Activated CD8-positive, alpha-beta memory T cell treated with anti-CD3 and anti-CD28 coated beads, Interleukin-2, amount 50 U/mL, for 48 hours (primary cell): ENCODE data around the gene NLRP1.

ENCODE experiments used
- DNase-seq: peaks from one replicate; pipeline ENCODE4 v3.0.0-alpha.2; 2020

Gene NLRP1

DNA sequence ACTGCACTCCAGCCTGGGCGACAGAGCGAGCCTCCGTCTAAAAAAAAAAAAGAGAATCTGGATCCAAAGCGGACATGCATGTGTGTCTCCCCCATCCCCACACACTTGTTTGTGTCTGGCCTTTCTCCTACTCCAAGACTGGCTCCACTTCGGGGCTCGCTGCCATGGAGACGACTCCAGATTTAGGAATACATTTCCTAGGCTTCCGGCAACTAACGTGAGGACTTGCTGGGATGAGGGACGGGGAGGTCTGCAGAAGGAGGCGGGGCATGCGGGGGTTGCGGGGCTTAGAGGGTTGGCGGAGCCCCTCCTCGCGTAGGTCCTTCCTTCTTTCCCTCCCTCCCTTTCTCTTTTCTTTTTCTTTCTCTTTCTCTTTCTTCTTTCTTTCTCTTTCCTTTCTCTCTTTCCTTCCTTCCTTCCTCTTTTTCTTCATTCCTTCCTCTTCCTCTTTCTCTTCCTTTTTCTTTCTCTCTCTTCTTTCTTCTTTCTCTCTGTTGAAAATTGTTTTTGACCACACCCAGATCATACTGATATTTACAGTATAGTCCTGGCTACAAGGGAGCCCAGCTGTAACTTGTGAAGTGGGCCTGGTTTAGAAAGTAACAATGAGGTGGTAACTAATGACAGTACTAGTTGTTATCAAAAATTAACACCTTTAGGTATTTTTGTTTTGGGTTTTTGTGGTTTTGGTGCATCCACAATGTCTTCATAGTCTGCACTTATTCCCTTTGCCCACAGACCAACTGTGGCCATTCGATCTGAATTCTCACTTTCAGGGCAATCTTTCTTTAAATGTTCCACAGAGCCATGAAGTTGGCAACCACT, 72.7 kb downstream of the NLRP1 start:
- DNase-seq: no peak

DNA sequence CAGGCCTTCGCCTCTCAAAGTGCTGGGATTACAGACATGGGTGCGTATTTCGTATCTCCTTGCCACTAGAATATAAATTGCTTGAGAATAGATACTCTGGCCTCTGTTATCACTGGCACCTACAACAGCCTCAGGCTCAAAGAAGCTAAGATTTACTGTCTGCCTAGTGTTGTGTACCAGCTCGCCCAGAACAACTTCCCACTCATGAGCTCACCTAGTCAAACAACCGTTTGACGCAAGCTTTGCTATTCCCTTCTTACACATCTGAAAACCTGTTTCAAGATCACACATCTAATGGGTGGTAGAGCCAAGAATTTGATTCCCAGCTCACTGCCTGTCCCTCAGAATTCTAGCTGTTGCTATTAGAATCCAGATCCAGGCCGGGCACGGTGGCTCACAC, 73.5 kb downstream of the NLRP1 start:
- no peak for DNase-seq

DNA sequence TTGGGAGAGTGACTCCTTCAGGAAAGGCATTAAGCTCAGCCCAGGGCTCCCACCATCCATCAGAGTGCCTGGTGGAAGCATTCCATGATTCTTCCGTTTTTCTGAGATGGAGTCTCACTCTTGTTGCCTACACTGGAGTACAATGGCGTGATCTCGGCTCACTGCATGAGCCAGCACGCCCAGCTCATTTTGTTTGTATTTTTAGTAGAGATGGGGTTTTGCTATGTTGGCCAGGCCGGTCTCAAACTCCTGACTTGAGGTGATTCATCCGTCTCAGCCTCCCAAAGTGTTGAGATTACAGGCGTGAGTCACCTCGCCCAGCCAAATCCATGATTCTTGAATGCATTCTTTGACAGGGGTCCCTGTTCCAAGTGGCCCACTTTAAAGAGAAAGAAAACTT, 74.8 kb downstream of the NLRP1 start:
- no peak for DNase-seq

DNA sequence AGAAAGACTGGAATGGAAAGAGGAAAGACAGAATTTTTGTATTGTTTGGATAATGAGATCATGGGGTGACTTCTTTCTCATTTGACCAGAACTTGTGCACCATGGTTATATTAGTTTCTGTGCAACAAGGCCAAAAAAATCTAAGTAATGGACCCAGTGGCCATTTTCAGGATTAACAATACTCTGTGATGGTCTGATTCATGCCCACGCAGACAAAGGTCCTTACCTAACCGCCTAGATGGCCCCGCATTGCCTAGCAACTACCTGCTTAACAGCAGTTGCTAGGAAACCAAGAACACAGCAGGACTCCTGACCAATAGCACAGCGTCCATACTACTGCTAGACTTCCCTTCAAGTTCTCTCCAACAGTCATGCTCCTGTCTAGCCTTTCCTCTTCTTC, 75.5 kb downstream of the NLRP1 start:
- no peak for DNase-seq

DNA sequence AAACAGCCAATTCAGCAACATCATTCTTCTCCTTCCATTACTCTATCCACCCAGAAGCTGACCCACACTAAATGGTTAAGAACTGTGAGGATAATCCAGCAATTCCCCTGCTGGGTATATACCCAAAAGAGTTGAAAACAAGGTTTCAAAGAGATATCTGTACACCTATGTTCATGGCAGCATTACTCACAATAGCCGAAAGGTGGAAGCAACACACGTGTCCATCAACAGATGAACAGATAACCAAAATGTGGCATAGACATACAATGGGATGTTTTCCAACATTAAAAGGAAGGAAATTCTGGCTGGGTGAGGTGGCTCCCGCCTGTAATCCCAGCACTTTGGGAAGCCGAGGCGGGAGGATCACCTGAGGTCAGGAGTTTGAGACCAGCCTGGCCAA, 78.0 kb downstream of the NLRP1 start:
- no peak for DNase-seq

DNA sequence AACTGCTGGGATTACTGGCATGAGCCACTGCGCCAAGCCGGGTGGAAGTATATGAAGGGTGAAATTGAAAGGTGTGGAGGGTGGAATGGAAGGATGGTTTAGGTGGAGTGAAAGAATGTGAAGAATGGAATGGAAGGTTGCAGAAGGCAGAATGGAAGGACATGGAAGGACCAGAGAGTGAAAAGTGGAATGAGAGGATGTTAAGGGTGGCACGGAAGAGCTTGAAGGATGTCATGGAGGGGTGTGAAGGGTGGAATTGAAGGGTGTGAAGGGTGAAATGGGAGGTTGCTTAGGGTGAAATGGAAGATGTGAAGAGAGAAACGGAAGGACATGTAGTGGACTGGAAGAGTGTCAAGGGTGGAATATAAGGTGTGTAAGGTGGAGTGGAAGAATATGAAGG, 81.8 kb downstream of the NLRP1 start:
- DNase-seq: no peak

DNA sequence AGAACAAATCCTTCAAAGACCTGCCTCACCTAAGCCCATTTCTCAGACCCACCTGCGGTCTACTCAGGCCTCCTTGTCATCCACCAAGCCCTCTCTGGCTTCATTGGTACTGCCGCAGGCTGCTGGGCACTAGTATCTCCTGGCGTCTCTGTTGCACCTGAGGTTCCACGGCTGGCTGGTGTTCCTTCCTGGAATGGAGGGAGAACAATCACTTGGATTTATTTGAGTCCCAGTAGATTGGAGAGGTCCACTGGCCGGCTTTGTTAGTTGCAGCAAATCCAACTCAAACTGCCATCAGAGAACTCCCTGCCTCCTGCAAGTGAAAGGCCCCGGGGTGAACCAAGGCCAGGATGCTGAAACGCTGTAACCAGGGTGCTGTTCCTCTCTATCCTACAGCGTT, 82.6 kb downstream of the NLRP1 start:
- no peak for DNase-seq

DNA sequence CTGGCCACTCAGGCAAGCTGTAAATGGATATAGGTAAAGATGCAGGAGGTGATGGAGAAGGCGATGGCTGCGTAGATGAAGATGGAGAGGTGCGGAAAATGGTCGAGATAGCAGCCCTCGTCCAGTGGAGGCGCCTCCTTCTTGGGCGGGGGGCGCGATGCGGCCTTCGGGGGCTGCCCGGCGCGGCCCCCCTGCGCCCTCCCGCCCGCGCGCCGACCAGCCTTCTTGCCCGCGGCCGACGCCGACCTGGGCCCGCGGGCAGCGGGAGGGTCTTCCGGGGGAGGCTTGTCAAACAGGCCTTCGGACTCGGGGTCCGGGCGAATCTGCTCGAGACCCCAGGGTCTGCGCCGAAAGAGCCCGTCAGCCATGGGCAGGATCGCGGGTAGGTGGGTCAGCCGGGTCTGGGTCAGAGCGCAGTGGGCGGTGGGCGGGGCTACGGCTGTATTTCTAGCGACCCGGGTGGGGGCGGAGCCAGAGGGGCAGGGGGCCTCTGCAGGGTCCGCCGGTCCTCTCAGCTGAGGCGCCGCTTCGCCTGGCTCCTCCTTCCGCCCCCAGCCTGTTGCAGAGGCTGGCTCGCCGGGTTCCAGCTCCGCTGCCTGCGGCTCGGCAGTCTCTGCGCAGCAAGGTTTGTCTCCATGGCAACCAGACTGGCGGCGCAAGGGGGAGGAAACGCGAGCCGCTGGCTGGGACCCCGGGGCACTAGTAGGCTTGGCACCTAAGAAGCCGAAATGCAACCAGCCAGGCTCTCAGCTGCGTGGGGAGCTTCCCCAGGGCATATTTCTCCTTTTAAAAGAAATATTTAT, 83.5 kb downstream of the NLRP1 start:
- peak; percentile 86 for DNase-seq

DNA sequence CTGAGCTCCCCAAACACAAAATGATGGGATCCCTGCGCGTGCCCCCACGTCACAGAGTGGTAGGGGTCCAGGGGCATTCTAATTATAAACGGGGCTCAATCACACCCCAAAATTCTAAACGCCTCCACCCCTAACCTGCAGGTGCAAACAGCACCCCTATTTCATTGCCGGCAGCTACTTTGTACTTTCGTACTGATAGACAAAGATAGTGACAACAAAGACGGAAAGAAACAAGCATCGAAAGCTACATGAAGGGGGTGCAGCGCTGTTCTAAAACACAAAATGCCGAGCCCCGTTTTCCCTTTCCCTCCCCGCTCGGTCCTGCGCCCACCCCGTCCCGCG, 84.1 kb downstream of the NLRP1 start:
- DNase-seq: no peak

DNA sequence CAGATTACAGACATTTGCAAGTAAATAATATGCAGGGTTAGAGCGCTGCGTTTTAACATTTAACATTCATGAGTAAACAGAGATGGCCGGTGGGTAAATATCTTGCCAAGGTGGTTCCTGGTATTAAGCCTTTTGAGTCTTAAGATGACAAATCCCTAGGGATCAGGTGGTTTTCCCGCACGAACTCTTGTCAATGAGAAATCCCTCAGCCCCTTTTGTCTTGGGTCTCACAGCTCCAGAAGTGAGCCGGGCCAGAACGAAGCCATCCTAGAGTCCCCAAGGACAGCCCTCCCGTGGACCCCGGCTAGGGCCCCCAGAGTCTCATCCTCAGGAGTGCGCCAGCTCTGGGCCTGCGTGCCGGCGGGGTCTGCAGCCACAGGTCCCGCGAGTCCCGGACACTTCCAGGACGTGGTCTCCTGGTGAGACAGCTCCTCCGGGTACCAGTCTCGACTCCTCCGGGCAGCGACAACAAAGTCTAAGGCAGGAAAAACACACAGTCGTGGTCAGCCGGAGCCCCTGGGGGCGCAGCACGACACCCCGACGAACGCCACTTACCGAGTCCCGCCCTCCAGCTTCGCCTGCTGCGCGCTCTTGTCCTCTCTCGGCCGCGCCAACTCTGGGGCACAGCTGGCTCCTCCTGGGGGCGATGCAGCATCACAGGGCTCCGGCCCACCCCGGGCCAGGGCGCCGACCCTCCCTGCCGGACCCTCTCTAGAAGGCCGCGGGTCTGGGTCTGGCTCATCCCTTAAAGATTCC, 84.7 kb downstream of the NLRP1 start:
- no peak for DNase-seq

DNA sequence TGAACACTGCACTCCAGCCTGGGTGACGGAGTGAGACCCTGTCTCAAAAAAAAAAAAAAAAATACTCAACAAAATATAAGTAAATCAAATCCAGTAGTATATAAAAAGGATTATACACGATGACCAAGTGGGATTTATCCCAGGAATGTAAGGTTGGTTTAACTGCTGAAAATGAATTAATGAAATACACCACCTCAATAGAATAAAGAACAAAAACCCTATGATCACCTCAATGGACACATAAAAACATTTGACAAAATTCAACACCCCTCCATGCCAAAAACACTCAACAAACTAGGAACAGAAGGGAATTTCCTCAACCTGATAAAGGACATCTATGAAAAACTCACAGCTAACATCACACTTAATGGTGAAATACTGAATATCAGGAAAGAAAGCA, 91.3 kb downstream of the NLRP1 start:
- no peak for DNase-seq

DNA sequence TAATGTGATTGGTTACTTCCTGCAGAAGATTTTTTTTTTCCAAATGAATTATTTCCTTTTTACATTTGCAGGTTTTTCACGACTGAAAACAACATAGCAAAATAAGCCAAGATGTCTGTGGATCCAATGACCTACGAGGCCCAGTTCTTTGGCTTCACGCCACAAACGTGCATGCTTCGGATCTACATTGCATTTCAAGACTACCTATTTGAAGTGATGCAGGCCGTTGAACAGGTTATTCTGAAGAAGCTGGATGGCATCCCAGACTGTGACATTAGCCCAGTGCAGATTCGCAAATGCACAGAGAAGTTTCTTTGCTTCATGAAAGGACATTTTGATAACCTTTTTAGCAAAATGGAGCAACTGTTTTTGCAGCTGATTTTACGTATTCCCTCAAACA, 95.6 kb downstream of the NLRP1 start:
- DNase-seq: no peak

DNA sequence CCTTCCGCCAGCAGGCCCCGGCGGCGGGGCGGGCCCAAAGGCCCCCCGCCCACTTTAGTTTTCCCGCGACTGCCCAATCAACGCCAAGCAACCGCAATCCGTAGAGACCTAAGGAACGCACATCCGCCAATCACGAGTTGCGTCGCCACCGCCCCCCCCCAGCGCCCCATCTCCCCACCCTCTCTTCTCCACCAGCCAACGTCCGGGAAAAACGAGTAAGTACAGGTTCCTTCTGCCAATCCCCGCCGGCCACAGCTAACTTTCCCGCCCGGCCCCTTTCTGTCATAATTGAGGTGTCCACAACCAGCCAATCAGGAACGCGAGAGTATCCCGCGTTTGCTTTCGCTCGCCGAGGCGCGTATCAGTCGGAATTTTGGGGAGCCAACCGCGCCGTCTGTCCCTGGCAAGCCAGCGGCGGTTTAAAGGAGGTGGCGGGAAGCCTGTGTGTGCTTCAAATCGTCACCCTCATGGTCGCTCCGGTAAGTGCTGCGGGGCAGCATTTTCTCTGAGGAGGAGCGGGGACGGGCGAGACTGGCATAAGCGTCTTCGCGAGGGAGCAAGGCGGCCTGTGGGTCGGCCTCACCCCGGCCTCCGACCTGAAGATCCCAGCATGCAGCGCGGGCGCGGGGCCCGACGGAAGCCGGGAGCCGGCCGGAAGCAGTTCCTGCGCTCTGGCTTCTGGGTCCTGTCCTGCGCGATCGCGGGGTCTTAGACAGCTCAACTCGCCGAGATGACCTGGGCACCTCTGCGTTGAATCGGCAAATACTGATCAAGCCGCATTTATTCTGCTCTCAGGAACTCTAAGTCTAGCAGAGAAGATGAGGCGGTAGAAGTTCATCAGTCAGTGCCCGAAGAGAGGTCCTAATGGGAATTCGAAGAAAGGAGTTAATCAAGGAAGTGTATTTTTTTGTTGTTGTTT, 97.8 kb downstream of the NLRP1 start, which contains the start of gene MIS12:
MIS12 (plus strand) TSS at position 361 of the 919 bp plus-strand sequence. CDS start 2,297 bp downstream, outside the sequence.
- DNase-seq: peak; percentile 94

DNA sequence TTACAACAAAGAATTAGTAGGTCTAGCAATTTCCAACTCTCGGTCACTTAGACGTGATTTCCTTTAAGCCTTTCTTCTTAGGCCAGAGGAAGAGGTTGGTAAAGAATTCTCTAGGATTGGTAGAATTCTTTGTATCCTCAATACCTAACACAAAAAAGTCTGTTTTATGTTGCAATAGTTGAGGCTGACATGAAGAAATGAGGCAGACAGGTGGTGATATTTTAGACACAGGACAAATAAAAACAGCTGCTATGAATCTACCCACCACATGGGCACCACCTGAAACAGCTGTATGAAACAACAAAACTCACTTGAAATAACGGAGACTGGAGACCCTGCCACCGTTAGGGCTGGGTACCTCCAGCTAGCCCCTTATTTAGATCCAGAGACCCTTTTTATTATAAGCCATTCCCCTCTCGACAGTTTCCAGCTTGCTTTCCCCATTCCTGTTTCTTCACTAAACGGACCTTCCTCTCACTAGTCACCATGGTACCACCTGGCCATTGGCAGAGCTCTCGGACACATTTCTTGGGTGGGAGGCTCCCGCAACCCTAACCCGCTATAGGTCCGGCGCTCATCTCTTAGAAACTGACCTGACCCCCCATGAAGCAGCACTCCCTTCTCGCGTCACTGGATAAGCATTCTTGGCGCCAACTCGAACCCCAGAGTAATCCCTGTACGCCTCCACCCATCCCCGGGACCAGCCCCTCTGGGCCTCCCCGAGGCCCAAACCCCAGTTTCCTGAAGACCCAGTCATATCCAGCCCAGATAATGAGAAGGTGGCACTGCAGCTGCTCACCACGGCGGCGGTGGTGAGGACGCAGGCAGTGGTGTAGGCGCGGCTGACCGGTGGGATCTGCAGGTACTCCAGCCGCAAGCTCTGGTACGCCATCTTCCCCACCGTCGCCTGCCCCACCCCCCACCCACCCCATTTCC, 98.8 kb downstream of the NLRP1 start, which contains the start of gene DERL2:
DERL2 (minus strand) TSS at position 909 of the 936 bp plus-strand sequence; CDS start at position 892, 17 bp downstream.
- DNase-seq: no peak

DNA sequence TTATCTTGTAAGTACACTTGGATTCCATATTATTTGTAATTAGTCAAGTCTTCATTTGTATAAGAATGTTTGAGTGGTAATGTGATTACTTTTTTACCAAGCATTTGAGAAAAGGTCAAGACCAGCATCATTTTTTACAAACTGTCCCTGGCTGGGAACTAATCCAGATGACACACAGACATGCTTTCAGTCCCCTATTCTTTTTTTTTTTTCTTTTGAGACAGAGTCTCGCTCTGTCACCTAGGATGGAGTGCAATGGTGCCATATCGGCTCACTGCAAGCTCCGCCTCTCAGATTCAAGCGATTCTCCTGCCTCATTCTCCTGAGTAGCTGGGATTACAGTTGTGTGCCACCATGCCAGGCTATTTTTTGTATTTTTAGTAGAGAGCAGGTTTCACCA, 102.9 kb downstream of the NLRP1 start:
- no peak for DNase-seq

DNA sequence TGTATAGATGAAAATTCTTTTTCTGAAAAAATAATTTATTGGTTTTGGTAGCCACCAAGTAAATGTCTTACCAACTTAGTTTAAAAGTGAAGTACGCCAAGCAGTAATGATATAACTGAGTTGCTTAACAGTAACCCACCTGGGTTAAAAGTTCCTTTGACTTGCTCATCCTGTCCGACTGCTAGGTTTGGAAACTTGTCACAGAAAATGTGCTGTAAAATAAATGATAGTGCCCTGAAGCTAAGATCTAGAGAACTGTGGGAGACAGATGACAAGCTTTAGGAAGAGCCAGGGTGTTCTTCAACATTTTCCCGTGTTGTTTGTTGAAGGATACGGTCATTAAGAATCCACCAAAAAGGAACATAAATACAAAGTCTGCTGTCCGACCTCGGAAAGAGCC, 103.3 kb downstream of the NLRP1 start:
- DNase-seq: no peak

DNA sequence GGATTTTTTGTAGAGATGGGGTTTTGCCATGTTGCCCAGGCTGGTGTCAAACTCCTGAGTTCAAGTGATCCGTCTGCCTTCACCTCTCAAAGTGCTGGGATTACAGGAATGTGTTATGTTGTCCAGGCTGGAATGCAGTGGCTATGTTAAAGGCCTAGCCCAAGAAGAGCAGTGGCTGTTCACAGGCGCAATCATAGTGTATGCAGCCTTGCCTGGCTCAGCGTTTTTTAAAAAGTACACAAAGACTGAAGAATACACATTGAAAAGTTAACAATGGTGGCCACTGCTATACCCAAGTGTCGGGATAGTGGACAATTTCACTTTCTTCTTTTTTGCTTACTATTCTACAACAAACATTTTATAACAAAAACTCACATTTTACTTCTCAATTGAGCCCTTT, 105.3 kb downstream of the NLRP1 start:
- DNase-seq: no peak

DNA sequence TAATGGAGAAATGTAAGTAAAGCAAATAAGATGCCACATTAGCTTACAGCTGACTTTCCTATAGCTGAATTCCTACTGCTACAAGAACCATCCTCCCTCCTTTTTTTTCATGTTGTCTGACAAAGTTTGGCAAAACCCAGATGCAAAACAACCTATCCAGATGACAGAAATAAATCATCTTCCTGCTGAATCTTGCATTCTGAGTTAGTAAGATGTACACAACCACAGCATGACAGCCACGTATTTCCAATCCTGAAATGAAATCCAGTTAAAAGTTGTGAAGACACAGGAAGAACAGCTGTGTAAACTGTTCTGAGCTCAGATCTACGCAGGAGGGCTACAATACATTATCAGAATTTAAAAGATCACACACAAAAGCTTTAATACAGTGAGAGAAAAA, 110.4 kb downstream of the NLRP1 start:
- DNase-seq: no peak

DNA sequence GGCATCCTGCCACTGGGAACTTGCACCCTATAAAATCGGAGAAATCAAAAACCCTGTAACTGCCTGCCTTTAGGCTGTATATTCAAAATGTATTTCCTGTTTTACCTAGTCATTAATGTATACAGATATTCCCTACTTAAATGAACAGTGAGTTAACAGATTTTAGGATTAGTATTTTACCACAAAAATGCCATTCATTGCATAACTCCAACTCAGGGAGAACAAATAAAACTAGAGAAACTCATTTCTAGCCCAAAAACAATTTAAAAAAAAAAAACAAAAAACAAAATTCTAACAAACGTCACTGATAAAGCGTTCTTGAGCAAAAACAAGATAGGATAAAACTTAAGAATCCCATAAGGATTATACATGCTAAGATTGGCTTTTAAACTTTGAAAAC, 111.8 kb downstream of the NLRP1 start:
- no peak for DNase-seq

DNA sequence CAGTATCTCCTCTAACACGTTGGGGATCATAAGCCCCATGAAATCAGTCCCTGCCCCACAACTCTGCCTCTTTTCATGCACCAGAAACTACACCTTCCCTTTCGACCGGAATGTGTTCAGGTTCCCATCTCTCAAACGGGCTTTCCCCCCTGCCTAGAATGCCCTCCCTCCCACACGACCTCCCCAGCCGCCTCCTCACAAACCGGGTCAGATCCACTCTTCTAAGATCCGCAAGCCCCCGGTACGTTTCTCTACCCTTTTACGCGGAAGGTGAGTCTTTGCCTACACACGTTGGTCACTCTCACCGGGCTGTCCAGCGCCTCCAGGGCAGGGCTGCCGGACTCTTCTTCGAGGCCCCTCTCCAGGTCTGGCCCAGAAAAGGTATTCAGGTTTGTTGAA, 116.2 kb downstream of the NLRP1 start:
- DNase-seq: no peak

DNA sequence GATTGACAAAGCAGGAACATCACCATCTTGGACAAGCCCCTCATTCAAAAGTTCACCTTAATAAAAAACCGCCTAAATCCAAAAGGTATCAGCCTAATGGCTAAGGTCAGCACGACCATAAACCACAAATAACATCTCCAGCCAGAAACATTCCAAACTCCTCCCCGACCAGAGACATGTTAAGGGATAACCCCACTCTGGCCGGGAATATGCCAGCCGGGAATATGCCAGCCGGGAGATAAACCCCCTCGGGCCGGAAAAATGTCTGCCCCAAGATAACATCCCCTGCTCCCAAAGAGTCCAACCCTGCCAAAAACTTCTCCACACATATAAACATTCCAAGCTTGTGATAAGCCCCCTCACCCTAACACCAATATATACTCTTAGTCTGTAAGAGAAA, 116.9 kb downstream of the NLRP1 start:
- DNase-seq: no peak
